Medulla oblongata (tissue), 1 donor: Measurements from ENCODE around the gene PCGF3.

Experiments
- DNase-seq: peaks from one replicate; pipeline ENCODE4 v3.0.0-alpha.2; 2015; ENCODE audit errors: extremely low spot score

Gene PCGF3

GRCh38 chr4:784401-785331 lies 79.0 kb downstream of the PCGF3 start:
- no peak for DNase-seq

DNA sequence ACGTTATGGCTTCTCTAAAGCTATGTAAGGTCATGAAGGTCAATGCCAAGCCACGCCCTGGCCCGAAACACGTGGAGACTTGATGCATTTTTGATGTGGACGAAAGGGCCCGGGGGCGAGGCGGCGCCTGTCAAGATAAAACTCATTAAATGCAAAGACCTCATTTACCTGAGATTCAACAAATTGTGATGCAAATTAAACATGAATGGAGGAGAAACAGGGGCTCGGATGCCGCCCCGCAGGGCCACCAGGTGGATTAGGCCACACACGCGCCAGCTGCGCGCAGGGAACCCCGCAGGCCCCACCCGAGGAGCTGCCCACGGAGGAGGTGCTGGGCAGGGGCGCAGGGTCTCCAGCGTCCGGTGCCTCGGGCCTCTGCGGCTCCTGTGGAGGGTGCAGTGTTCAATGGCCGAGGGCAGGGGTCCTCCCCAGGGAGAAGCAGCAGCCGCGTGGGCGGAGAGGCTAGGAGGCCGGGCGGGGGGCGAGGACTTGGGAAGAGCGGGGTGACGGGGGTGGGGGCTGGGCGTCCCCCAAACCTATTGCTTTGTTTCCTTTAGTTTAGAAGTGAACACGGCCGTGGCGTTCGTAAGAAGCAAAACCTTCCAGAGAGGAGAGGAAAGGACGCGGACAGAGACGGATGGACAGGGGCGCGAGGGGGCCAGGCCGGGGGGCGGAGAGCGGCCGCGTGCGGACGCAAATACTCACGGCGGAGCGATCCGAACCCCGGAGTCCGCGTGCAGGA lies 79.9 kb downstream of the PCGF3 start:
- no peak for DNase-seq

DNA sequence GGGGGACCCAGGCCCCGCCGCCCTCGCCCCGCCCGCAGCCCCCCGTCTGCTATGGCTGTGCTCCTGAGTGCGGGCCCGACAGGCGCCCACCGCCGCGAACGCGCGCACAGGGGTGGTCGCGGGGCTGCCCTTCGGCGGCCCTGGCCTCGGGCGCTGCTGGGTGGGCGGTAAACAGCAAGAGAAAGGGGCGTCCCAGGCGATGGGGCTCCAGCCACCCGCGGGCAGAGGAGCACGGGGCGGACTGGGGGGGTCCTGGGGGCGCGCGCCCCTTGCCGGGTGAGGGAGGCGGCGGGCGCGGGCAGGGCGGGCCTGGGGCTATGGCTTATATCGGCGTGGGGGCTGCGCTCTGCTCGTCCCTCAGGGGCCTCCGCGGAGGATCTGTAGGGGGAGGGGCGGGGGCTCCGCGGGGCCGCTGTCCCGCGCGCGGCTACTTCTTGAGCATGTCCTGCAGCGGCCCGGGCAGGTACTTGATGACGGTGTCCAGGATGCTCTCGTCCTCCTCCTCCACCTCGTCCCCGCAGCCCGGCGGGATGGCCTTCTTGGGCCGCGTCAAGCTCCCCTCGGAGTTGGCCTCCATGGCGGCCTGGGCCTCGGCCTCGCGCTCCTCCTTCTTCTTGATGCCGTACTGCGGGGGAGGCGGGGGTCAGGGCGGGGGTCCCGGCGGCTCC lies 80.6 kb downstream of the PCGF3 start:
- no peak for DNase-seq

DNA sequence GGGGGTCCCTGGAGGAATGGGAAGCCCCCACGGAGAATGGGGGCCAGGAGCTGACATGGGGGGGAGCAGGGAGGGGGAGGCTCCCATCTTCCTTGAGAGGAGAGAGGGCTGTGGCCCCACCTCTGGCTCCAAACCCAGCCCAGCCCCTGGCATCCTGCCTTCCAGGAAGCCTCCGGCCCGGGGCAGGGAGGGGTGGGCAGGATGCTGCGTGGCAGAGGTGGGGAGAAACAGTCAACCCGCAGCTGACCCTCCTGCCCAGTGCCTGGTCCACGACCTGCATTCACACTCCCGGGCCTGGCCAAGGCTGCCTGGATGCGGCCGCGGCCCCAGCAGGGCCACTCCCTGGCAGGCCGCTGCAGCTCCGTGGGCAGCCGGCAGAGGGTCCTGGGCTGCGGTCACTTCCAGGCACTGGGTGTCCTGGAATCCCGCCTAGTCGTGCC lies 81.2 kb downstream of the PCGF3 start:
- no peak for DNase-seq

DNA sequence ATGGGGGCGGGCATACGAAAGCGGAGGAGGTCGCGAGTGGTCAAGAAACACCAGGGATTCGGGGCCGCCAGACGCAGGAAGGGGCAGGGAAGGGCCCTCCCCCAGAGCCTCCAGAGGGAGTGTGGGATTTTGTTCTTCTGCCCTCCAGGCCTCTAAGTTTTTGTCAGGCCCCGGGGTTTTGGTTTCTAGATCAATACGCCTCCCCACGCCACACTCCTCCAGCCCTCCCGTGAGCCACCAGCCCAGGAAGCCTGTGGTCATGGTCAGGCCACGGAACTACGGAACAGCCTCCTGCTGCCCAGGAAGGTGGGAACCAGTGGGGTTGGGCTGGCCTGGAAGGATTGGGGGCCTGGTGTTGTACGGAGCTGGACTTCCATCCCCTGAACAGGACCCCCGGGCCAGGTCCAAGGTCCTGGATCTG lies 81.9 kb downstream of the PCGF3 start:
- DNase-seq: no peak

- DNase-seq: no peak
Observed at GRCh38 chr4:788006-788635, 82.5 kb downstream of the PCGF3 start.

DNA sequence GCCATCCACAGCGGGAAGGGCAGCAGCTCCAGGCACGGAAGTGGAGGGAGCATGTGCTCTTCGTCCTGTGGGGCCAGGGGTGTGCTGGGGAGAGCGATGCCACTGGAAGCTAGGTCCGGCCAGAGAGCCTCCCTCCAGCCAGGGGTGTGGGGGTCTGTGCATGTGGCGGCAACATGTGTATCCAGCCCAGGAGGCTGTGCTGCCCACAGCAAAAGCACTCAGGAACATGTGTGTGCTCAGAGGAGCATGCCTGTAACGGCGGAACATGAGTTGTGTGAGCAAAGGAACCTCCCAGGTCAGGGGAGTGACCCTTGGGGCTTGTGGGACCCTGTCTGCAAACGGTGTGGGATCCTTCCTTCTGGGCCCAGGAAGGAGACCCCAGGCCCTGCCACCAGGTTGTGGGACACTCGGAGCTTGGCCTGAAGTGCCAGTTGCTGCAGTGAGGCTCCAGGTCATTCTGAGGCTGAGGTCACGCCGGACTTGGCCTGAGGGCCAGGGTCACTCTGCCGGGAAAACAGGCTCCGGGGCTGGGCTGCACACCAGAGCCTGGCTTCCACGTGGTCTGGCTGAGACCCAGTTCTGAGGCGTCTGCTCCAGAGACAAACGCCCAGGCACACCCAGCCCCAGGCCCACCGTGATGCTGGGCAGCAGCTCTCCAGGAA lies 83.1 kb downstream of the PCGF3 start:
- no peak for DNase-seq

DNA sequence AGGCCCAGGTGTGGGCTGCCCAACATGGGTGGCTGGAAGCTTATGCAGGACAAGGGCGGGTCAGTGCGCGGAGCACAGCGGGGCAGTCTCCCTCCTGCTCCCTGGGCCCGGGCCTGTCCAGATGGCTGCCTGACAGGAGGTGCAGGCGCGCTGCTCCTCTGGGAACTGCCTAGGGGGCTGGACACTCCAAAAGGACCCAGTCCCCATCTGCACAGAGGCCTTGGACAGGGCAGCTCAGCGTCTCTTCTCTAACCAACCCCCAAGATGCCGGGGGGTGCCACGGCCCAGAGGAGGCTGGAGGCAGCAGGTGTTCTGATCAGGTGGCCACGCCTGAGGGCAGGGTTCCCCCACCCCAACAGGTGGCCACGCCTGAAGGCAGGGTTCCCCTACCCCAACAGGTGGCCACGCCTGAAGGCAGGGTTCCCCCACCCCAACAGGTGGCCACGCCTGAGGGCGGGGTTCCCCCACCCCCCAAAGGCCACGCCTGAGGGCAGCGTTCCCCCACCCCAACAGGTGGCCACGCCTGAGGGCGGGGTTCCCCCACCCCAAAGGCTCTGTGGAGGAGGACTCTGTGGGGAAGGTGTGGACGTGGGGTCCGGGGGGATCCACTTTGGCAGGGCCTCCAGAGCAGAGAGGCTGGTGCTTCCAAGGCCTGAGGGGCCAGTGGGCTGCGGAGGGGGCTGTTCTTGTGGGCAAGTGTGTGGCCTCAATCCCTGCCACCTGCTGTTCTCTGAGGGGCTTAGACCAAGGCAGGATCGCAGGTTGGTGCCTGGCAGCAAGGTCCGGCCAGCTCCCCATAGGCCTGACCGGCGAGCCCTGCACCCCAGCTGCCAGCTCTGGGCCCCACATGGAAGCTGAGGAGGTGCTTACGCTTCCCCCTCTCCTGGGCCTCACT lies 84.2 kb downstream of the PCGF3 start:
- no peak for DNase-seq

- no peak for DNase-seq
Observed at GRCh38 chr4:790466-790820, 84.8 kb downstream of the PCGF3 start.

- DNase-seq: no peak
Observed at GRCh38 chr4:791252-791897, 85.7 kb downstream of the PCGF3 start.

GRCh38 chr4:791898-792625 lies 86.4 kb downstream of the PCGF3 start:
- DNase-seq: no peak

DNA sequence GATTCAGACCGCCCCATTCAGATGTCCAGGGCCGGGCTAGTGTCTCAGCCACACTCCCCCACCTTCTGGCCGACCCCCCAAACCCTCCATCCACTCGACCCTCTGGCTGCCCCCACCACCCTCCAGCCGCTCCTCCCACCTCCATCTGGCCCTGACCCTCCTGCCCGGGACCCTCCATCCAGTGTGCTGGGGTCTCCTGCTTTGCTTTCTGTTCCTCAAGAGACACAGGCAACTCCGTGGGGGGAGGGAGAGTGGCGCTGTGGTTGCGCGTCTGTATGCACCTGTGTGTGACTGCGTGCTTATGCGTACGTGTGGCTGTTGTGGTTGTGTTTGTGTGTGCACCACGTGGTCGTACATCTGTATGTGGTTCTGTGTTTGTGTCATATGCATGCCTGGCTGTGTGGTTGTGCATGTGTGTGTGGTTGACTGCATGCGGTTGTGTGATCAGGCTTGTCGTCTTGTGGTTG lies 87.0 kb downstream of the PCGF3 start:
- no peak for DNase-seq

GRCh38 chr4:793093-793861 lies 87.6 kb downstream of the PCGF3 start:
- no peak for DNase-seq

GRCh38 chr4:793941-794621 lies 88.4 kb downstream of the PCGF3 start:
- no peak for DNase-seq

- DNase-seq: no peak
Observed at GRCh38 chr4:794900-795725, 89.5 kb downstream of the PCGF3 start.

- no peak for DNase-seq
Observed at GRCh38 chr4:795726-796119, 90.1 kb downstream of the PCGF3 start.

DNA sequence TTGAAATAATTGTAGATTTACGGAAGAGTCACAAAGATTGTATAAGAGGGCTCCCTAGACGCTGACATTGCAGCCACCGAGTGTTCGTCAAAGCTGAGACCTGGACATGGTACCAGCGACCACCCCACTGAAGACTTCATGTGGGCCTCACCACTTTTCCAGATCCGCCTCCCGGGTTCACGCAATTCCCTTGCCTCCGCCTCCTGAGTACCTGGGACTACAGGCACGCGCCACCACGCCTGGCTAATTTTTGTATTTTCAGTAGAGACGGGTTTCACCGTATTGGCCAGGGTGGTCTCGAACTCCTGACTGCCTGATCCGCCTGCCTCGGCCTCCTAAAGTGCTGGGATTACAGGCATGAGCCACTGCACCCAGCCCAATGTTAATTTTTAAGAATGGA lies 90.6 kb downstream of the PCGF3 start:
- DNase-seq: no peak
